Measurements from ENCODE around the gene DCTPP1. TPM values are rescaled to one million over a fixed set of nuclear protein-coding genes. Genes with fewer than 3 reads are reported as not detected.

The DCTPP1 gene
- total and polyA plus RNA-seq, 2 of the 13 experiments (the other 11 are each of a cell fraction or from before 2014, with no cell fraction given), result 54.8 to 74.4 TPM

DNA sequence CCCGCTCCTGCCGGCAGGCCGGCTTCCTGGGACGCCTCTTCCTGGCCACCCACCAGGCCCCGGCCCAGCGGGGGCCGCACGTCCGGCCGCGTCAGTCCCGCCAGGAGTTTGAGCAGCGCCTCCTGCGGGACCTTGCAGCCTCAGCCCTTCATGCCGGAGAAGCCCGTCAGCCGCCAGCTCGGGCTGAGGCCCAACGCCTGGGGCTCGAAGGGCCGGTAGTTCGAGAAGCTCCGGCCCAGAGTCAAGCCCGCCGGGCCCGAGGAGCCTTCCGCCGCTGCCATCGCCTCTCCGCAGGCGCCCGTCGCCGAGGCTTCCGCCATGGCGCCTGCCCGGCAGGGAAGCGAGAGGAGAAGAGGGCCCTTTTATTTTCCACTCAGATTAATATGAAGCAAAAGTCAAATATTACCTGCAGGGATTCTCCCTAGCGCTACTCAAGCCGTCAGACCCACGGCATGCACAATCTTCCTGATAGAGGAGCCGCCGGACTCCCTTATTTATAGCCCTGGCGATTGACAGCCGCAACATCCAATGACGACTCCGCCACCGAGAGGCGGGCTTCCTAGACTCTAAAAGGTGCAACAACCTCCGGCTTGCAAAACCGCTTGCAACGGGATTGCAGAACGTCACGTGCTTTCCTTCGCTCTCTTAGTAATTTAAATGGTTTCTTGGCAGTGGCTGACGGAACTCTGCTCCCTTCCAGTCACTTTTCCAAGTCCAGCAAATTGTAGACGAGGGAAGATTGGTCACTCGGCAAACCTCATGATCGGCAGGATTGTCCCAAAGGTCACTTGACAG is 15.8 kb upstream of the DCTPP1 start, which contains the start of gene SEPHS2 (continued):
- TF ChIP-seq MZF1 (CRISPR knock-in tag; IDR thresholded peaks at IDR 0.05; ENCODE audit: borderline replicate concordance) (no peak), CEBPB (IDR thresholded peaks at IDR 0.05; ENCODE audit: borderline replicate concordance, low read depth, low read length) (peak; percentile 96), IRF2 (CRISPR knock-in tag; IDR thresholded peaks at IDR 0.05) (peak; percentile 30; the same call in 1 of the 2 replicates), SATB2 (CRISPR knock-in tag; IDR thresholded peaks at IDR 0.05) (0 out of 2 replicates have a peak, but pooled peaks have one; percentile 22), BHLHE40 (IDR thresholded peaks at IDR 0.05; ENCODE audit: low read length) (peak; percentile 97), TRIM24 (CRISPR knock-in tag; IDR thresholded peaks at IDR 0.05) (no peak), EP300 (IDR thresholded peaks at IDR 0.05; ENCODE audit: low read depth in 2 of 2, low read length in 2 of 2) (peak in 1 of 2 experiments; percentile 41; a peak in 1 of 4 replicates), EP300 (CRISPR knock-in tag; IDR thresholded peaks at IDR 0.05; ENCODE audit: borderline replicate concordance) (peak; percentile 60; the same call in 1 of the 2 replicates), YEATS4 (CRISPR knock-in tag; IDR thresholded peaks at IDR 0.05; ENCODE audit: borderline replicate concordance) (no peak; the same call in 1 of the 2 replicates), HMGA1 (CRISPR knock-in tag; conservative IDR thresholded peaks at IDR 0.05) (no peak), PHF5A (CRISPR knock-in tag; IDR thresholded peaks at IDR 0.05; ENCODE audit: low read depth, unreplicated experiment) (no peak), PTBP1 (IDR thresholded peaks at IDR 0.05; ENCODE audit: low read depth, low read length, poor library complexity, severe bottlenecking) (no peak), ZNF780A (CRISPR knock-in tag; IDR thresholded peaks at IDR 0.05) (no peak), ZNF354B (CRISPR knock-in tag; IDR thresholded peaks at IDR 0.05) (0 out of 2 replicates have a peak, but pooled peaks have one; percentile 65), NFYB (CRISPR knock-in tag; IDR thresholded peaks at IDR 0.05) (peak; percentile 96), ZNF205 (CRISPR knock-in tag; IDR thresholded peaks at IDR 0.05) (no peak; the same call in 1 of the 2 replicates), ZNF839 (CRISPR knock-in tag; IDR thresholded peaks at IDR 0.05; ENCODE audit: borderline replicate concordance) (no peak)
- TF ChIP-seq, protein P1, sequence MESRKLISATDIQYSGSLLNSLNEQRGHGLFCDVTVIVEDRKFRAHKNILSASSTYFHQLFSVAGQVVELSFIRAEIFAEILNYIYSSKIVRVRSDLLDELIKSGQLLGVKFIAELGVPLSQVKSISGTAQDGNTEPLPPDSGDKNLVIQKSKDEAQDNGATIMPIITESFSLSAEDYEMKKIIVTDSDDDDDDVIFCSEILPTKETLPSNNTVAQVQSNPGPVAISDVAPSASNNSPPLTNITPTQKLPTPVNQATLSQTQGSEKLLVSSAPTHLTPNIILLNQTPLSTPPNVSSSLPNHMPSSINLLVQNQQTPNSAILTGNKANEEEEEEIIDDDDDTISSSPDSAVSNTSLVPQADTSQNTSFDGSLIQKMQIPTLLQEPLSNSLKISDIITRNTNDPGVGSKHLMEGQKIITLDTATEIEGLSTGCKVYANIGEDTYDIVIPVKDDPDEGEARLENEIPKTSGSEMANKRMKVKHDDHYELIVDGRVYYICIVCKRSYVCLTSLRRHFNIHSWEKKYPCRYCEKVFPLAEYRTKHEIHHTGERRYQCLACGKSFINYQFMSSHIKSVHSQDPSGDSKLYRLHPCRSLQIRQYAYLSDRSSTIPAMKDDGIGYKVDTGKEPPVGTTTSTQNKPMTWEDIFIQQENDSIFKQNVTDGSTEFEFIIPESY (CRISPR knock-in tag; IDR thresholded peaks at IDR 0.05), result 0 out of 2 replicates have a peak, but pooled peaks have one; percentile 51
- TF ChIP-seq, protein P2, sequence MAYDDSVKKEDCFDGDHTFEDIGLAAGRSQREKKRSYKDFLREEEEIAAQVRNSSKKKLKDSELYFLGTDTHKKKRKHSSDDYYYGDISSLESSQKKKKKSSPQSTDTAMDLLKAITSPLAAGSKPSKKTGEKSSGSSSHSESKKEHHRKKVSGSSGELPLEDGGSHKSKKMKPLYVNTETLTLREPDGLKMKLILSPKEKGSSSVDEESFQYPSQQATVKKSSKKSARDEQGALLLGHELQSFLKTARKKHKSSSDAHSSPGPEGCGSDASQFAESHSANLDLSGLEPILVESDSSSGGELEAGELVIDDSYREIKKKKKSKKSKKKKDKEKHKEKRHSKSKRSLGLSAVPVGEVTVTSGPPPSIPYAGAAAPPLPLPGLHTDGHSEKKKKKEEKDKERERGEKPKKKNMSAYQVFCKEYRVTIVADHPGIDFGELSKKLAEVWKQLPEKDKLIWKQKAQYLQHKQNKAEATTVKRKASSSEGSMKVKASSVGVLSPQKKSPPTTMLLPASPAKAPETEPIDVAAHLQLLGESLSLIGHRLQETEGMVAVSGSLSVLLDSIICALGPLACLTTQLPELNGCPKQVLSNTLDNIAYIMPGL (CRISPR knock-in tag; IDR thresholded peaks at IDR 0.05; ENCODE audit: borderline replicate concordance in 1 of 2, low read depth in 1 of 2), result peak; percentile 11 to 85; a peak in 3 of 4 replicates
- TF ChIP-seq, protein P3, sequence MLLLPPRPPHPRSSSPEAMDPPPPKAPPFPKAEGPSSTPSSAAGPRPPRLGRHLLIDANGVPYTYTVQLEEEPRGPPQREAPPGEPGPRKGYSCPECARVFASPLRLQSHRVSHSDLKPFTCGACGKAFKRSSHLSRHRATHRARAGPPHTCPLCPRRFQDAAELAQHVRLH (CRISPR knock-in tag; IDR thresholded peaks at IDR 0.05; ENCODE audit: borderline replicate concordance, low read depth), result no peak
- TF ChIP-seq, protein P4, sequence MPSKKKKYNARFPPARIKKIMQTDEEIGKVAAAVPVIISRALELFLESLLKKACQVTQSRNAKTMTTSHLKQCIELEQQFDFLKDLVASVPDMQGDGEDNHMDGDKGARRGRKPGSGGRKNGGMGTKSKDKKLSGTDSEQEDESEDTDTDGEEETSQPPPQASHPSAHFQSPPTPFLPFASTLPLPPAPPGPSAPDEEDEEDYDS (CRISPR knock-in tag; IDR thresholded peaks at IDR 0.05), result peak; percentile 96
- TF ChIP-seq, protein P5, sequence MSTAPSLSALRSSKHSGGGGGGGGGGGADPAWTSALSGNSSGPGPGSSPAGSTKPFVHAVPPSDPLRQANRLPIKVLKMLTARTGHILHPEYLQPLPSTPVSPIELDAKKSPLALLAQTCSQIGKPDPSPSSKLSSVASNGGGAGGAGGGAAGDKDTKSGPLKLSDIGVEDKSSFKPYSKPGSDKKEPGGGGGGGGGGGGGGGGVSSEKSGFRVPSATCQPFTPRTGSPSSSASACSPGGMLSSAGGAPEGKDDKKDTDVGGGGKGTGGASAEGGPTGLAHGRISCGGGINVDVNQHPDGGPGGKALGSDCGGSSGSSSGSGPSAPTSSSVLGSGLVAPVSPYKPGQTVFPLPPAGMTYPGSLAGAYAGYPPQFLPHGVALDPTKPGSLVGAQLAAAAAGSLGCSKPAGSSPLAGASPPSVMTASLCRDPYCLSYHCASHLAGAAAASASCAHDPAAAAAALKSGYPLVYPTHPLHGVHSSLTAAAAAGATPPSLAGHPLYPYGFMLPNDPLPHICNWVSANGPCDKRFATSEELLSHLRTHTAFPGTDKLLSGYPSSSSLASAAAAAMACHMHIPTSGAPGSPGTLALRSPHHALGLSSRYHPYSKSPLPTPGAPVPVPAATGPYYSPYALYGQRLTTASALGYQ (CRISPR knock-in tag; IDR thresholded peaks at IDR 0.05), result no peak

Measured in HepG2 (cell line).